ENCODE measurements around the gene VTI1A.

Gene VTI1A

DNA sequence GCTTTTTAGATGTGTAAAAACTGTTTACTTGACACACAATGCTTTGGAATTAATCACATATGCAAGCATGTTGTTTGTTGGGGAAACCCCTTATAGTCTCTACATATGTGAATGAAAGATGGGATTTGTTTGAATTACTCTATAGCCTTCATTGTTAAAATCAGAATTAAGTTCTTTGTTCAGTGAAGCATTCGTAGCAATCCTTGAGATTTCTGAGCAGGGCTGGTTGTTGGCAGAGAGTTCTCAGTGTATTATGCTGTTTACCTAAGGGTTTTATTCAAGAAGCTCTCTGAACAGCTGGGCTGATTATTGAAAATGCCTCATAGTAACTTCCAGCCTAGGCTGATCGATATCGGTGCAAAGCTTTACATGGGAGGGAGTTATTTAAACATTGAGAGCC, 190.9 kb downstream of the VTI1A start:
- DNase-seq: no peak

GRCh38 chr10:112639298-112639697, 192.3 kb downstream of the VTI1A start:
- no peak for DNase-seq

- no peak for DNase-seq
Observed at GRCh38 chr10:112640638-112641037, 193.6 kb downstream of the VTI1A start.

DNA sequence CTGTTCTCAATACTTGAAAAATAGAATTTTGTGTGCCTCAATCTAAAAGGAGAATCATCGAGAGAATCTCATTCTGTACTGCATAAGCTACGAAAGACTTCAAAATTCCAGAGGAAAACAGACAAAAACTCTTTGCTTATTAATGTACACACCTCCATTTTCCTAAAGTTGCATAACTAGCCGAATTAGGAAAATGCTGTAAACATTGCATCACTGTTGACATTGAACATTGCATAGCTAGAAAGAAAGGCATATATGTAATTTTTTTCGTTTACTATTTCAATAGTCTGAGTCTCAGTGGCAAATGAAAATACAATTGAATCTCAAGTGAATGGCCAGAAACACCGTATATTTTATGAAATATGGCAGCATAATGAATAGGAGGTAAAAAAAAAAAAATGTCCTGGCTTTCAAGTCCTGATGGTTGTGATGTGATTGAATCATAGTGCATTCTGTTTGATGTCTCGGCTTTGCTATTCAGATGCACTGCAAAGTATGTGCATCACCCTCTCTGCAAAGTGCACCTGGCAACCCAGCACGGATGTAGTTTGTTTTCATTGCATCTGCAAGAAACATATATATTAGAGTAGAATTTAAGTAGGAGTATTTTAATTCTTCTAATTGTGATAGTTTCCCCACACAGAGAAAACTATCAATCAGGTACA, 196.7 kb downstream of the VTI1A start:
- no peak for DNase-seq

GRCh38 chr10:112644265-112644645, 197.2 kb downstream of the VTI1A start:
- no peak for DNase-seq

GRCh38 chr10:112649006-112649821, 202.2 kb downstream of the VTI1A start:
- DNase-seq: no peak

DNA sequence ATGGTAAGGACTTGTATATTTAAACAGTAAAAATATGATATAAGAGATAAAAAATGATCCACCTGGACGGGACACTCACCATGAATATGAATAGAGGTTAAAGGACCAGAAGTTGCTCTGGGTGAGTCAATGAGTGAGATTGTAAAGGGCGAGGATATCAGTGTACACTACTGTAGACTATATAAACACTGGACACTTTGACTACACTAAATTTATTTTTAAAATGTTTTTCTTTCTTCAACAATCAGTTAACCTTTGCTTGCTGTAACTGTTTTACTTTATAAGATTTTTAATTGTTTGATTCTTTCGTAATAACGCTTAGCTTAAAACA, 202.8 kb downstream of the VTI1A start:
- no peak for DNase-seq

DNA sequence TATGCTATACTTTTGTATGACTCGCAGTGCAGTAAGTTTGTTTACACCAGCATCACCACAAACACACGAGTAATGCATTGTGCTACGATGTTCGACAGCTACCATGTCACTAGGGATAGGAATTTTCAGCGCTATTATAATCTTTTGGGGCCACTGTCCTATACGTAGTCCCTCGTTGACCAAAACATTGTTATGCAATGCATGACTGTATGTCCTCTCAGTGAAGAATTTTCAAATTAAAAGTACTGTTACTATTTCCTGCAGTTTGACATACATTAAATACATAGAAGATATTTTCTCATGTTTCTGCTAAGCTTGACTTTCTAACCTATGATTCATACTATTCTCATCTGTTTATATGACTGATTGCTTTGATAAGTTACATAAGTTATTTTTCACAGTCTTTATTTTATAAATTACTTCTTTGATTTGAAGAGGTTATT, 203.6 kb downstream of the VTI1A start:
- DNase-seq: no peak

- DNase-seq: no peak
Observed at GRCh38 chr10:112653215-112653614, 206.2 kb downstream of the VTI1A start.

- DNase-seq: no peak
Observed at GRCh38 chr10:112653851-112654250, 206.8 kb downstream of the VTI1A start.

DNA sequence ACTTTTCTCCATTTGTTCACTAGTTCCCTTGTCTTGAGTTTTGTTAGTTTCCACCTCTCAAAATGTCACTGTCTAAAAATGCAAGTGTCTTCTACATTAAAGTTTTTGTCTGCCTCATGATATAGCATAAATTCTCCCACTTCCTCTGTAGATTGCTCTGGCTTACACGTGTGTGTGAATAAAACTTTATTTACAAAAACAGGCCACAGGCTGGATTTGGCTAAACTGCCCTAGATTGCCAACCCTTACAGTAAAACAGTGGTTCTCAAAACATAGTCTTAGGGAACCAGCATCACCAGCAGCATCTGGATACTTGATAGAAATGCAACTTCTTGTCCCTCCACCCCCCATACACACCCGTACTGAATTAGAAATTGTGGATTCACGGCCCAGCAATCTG, 207.8 kb downstream of the VTI1A start:
- no peak for DNase-seq

DNA sequence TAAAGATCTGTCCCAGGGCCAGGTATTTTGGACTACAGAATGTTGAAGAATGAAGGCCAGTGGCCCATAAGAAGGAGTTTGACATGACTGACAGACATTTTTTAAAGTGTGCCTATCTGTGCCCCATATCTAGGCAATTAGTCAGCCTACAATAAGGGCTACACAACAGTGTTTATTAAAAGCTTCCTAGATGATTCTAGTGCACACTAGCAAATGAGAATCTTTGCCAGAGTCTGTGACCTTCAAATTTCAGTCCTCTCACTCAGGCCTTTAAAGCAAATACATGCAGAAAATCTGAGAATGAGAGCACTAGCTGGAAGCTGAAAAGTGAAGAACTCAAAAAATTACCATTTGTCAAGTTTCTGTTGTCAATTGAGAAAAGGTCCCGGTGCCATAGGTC, 208.7 kb downstream of the VTI1A start:
- no peak for DNase-seq

GRCh38 chr10:112658465-112658864, 211.4 kb downstream of the VTI1A start:
- no peak for DNase-seq

- no peak for DNase-seq
Observed at GRCh38 chr10:112658900-112659638, 212.1 kb downstream of the VTI1A start.

GRCh38 chr10:112663234-112664125, 216.5 kb downstream of the VTI1A start:
- no peak for DNase-seq

GRCh38 chr10:112666094-112666493, 219.1 kb downstream of the VTI1A start:
- no peak for DNase-seq

DNA sequence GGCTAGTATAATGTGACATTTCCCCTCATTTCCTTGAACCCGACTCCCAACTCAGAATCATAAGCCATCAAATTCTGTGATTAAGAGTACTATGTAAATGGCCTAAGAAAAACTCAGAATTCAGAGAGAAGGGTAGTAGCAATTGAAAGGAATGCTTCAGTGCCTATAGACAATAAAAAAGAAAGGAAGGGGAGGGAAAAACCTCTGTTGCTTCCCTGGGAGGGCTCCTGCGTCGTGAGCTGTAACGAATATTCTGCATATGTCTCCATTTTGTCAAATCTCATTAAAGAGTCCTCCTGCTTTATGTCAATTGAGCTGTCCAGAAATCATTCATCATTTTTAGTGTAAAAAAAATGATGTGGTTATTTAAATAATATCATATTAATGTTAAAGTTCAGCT, 223.0 kb downstream of the VTI1A start:
- DNase-seq: no peak

DNA sequence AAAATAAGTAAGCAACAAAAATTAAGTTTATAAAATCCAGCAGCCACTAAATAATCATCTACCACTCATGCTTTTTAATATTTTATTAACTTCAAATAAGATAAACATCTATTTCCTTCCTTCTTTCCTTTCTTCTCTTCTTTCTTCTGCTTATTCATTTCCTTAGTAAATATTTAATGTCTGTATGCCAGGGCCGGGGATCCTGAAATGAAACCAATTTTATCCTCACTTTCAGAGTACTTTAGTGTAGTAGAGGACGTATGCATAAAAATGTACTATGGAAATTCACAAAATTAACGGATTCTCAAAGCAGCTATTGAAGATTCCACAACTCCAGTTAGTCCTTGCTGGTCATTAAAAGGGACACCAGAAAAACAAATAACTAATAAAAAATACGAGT, 224.7 kb downstream of the VTI1A start:
- no peak for DNase-seq

DNA sequence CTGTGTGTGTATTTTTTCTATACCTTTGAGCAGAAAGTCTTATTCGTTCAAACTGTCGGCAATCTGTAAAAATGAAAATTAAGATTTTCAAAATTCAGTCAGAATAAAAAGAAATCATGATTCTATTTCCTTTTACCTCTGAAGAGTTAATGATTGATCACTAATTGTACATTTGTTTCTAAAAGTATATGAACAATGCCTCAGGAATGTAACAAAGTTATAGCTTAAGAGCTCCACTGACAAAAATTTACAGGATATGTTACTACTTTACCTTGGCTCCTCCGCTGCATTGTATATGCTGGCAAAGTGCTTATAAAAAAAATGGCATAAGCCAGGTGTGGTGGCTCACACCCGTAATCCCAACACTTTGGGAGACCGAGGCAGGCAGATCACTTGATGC, 225.7 kb downstream of the VTI1A start:
- no peak for DNase-seq

- no peak for DNase-seq
Observed at GRCh38 chr10:112675560-112676083, 228.6 kb downstream of the VTI1A start.

DNA sequence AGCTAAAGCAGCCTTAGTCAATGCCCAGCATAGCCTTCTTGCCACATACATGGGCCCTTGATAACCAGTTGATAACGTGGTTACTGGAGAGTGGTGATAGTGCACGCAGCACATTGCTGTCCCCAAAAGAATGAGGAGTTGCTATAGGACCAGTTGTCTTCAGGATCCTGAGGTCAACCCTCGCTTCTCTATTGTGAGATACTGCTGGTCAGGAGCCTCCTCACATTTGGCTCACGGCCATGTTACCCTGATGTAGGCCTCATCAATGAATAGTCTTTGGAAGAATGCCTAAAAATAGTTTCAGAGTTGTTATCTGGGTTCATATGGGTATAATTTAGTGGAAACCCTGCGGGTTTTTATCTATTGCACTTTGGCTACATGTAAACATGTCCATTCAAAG, 230.7 kb downstream of the VTI1A start:
- peak in 1 of 56 donors; percentile 51 for DNase-seq
